GM12878 (cell line): ENCODE results near the gene FOXD2. TPM values are rescaled to one million over a fixed set of nuclear protein-coding genes. Genes with fewer than 3 reads are reported as not detected.

Experiments
- ATAC-seq: fragments of 200-7000 bp; cut with Tn5 transposase; 3 replicates; pipeline ENCODE4 v1.9.1; 2020; ENCODE audit warnings: mild to moderate bottlenecking, moderate library complexity
- BruUV-seq: library from RNA; stranded (reverse); fragments of 400-500 nt; replicated peaks from 2 replicates; lab custom pipeline; 2021; lab: Mats Ljungman, UMichigan
- CTCF ChIA-PET: fragments of 300-600 bp; sonication (Branson Sonifier 250); formaldehyde crosslinking; extraction: SDS; loops from one replicate; lab custom pipeline; 2021; ENCODE audit warnings: inconsistent platforms; lab: Yijun Ruan, JAX
- POLR2A ChIA-PET: fragments of 350-600 bp; formaldehyde crosslinking; extraction: SDS; loops from one replicate; lab custom pipeline; 2021; ENCODE audit warnings: inconsistent platforms; lab: Charles Lee
- RAD21 ChIA-PET: fragments of 300-600 bp; sonication (Branson Sonifier 250); formaldehyde crosslinking; loops from one replicate; lab custom pipeline; 2023; ENCODE audit warnings: antibody characterized with exemption; ENCODE audit not compliant: unreplicated experiment; lab: Charles Lee
- SMC1A ChIA-PET: fragments of 300-600 bp; sonication (Branson Sonifier 250); formaldehyde crosslinking; loops from one replicate; lab custom pipeline; 2023; ENCODE audit not compliant: unreplicated experiment, uncharacterized antibody; lab: Charles Lee
- DNase-seq: peaks from one replicate; pipeline ENCODE4 v3.0.0-alpha.2; 2011; ENCODE audit warnings: low read depth, low spot score
- FAIRE-seq: peaks from 3 replicates; lab custom pipeline; 2011; peaks lifted over from hg19 to GRCh38; lab: Jason Lieb, UNC
- H2AFZ ChIP-seq: 2 replicates; pipeline ENCODE4 v1.6.0; 2011; ENCODE audit warnings: low read depth, low read length, control low read depth; ENCODE audit not compliant: control insufficient read depth
- H3K27ac ChIP-seq: 2 replicates; pipeline ENCODE4 v1.5.1; 2011; ENCODE audit warnings: control low read depth; ENCODE audit not compliant: control insufficient read depth, insufficient read depth
- H3K27me3 ChIP-seq, 2 experiments: replicated peaks in 1 of 2; 2 replicates each; pipeline versions ENCODE4 v1.6.0 to v1.6.1; 2011; ENCODE audit warnings: low read length in 1 of 2; ENCODE audit not compliant: control insufficient read depth in 2 of 2, insufficient read depth in 2 of 2
- H3K36me3 ChIP-seq, 2 experiments: 2 replicates each; pipeline ENCODE4 v1.5.1; 2011; ENCODE audit warnings: low read length in 1 of 2; ENCODE audit not compliant: control insufficient read depth in 2 of 2, insufficient read depth in 2 of 2
- H3K4me1 ChIP-seq: 2 replicates; pipeline ENCODE4 v1.6.1; 2011; ENCODE audit warnings: mild to moderate bottlenecking, low read length, moderate library complexity, mixed read lengths; ENCODE audit not compliant: control insufficient read depth, insufficient read depth
- H3K4me2 ChIP-seq: 2 replicates; pipeline ENCODE4 v1.6.0; 2011; ENCODE audit warnings: control low read depth; ENCODE audit not compliant: control insufficient read depth, insufficient read depth
- H3K4me3 ChIP-seq: fragments of 200-600 bp; sonication (generic); 2 replicates; pipeline ENCODE4 v1.5.1; 2016
- H3K79me2 ChIP-seq: 2 replicates; pipeline ENCODE4 v1.6.0; 2011; ENCODE audit warnings: low read length; ENCODE audit not compliant: control insufficient read depth, insufficient read depth
- H3K9ac ChIP-seq: 2 replicates; pipeline ENCODE4 v1.8.0; 2011; ENCODE audit warnings: low read length, control low read depth, mixed read lengths; ENCODE audit not compliant: control insufficient read depth, insufficient read depth
- H3K9me3 ChIP-seq: replicated peaks from 3 replicates; pipeline ENCODE4 v1.5.1; 2011; ENCODE audit warnings: mild to moderate bottlenecking, low read length; ENCODE audit not compliant: control insufficient read depth, insufficient read depth
- H4K20me1 ChIP-seq: 2 replicates; pipeline ENCODE4 v1.6.0; 2011; ENCODE audit not compliant: control insufficient read depth, insufficient read depth
- ATF7 ChIP-seq: fragments of 450-650 bp; IDR thresholded peaks from 2 replicates; pipeline ENCODE4 v1.6.1; 2016; ENCODE audit warnings: low read depth, mild to moderate bottlenecking
- BHLHE40 ChIP-seq, 2 experiments: fragments of 450-650 bp in 1 of 2; IDR thresholded peaks; 2 replicates each; pipeline ENCODE4 v1.6.1; 2011 to 2017; ENCODE audit warnings: low read depth in 2 of 2, borderline replicate concordance in 1 of 2, improper control_type of control experiment in 1 of 2, low read length in 1 of 2, mild to moderate bottlenecking in 1 of 2
- EP300 ChIP-seq, 2 experiments: fragments of 150-350 bp in 1 of 2; IDR thresholded peaks; 2 replicates each; pipeline ENCODE4 v1.6.1; 2011 to 2012; ENCODE audit warnings: low read depth in 2 of 2, low read length in 2 of 2, borderline replicate concordance in 1 of 2, improper control_type of control experiment in 1 of 2, inconsistent platforms in 1 of 2; ENCODE audit not compliant: control insufficient read depth in 1 of 2
- ETV6 ChIP-seq, 2 experiments: fragments of 450-650 bp in 1 of 2; IDR thresholded peaks in 1 of 2; conservative IDR thresholded peaks in 1 of 2; 2 replicates each; pipeline ENCODE4 v1.6.1; 2014; ENCODE audit warnings: antibody characterized with exemption in 1 of 2, borderline replicate concordance in 1 of 2, low read depth in 1 of 2, mild to moderate bottlenecking in 1 of 2, moderate library complexity in 1 of 2
- HDAC2 ChIP-seq: fragments of 200-600 bp; sonication (generic); IDR thresholded peaks from 2 replicates; pipeline ENCODE4 v1.6.1; 2017
- HDGF ChIP-seq: fragments of 450-650 bp; IDR thresholded peaks from 2 replicates; pipeline ENCODE4 v1.6.1; 2016; ENCODE audit warnings: antibody characterized with exemption
- JUNB ChIP-seq: IDR thresholded peaks from 2 replicates; pipeline ENCODE4 v1.6.1; 2016; ENCODE audit warnings: antibody characterized with exemption, mild to moderate bottlenecking
- NR2C2 ChIP-seq: IDR thresholded peaks from 2 replicates; pipeline ENCODE4 v1.6.1; 2011; ENCODE audit warnings: borderline replicate concordance, low read depth; ENCODE audit not compliant: control insufficient read depth, insufficient read length
- PAX8 ChIP-seq: fragments of 450-650 bp; IDR thresholded peaks from 2 replicates; pipeline ENCODE4 v1.6.1; 2017; ENCODE audit warnings: mild to moderate bottlenecking, moderate library complexity
- POLR2AphosphoS5 ChIP-seq: IDR thresholded peaks from 2 replicates; pipeline ENCODE4 v1.6.1; 2011; ENCODE audit warnings: mild to moderate bottlenecking, low read length, inconsistent platforms
- RB1 ChIP-seq: fragments of 450-650 bp; formaldehyde crosslinking; IDR thresholded peaks from 2 replicates; pipeline ENCODE4 v1.6.1; 2017; ENCODE audit warnings: mild to moderate bottlenecking, borderline replicate concordance
- RBBP5 ChIP-seq: fragments of 200-600 bp; sonication (generic); conservative IDR thresholded peaks from 2 replicates; pipeline ENCODE4 v1.6.1; 2016
- RUNX3 ChIP-seq: IDR thresholded peaks from 2 replicates; pipeline ENCODE4 v1.6.1; 2012; ENCODE audit warnings: low read length, inconsistent platforms
- STAT1 ChIP-seq: fragments of 450-650 bp; conservative IDR thresholded peaks from 2 replicates; pipeline ENCODE4 v1.6.1; 2014; ENCODE audit warnings: antibody characterized with exemption, mild to moderate bottlenecking
- YY1 ChIP-seq: IDR thresholded peaks from 2 replicates; pipeline ENCODE4 v1.6.1; 2011; ENCODE audit warnings: low read depth, mild to moderate bottlenecking, low read length
- ZBED1 ChIP-seq: IDR thresholded peaks from 2 replicates; pipeline ENCODE4 v1.6.1; 2016; ENCODE audit warnings: borderline replicate concordance
- WGBS: methylation state at CpG from one replicate; pipeline ENCODE4 v1.1.6; 2016; ENCODE audit warnings: low lambda C conversion rate; ENCODE audit not compliant: insufficient replicate concordance, insufficient coverage; ENCODE audit errors: missing lambda C conversion rate; 5-methylcytosine and 5-hydroxymethylcytosine counted together
- in situ Hi-C: fragments of 300-500 bp; cut with MboI; formaldehyde crosslinking; loops from 9 replicates; pipeline ENCODE4 v1.14.3; 2018; ENCODE audit warnings: mixed read lengths
- intact Hi-C: fragments of 100-400 bp; cut with micrococcal nuclease; formaldehyde crosslinking; loops from one replicate; pipeline ENCODE4 v1.14.2; 2022; ENCODE audit not compliant: unreplicated experiment
- polyA plus RNA-seq, 11 experiments: library from polyadenylated mRNA; depleted of rRNA in 4 of 11; unstranded in 6 of 11; stranded (reverse) in 5 of 11; fragments of >200 nt; fragmentation: Nextera tagmentation in 4 of 11; fragmentation: Illumina TruSeq in 1 of 11; extraction: Ambion mirVana in 4 of 11; extraction: Trizol in 1 of 11; gene quantifications; 1 replicate in 1 of 11; 2 replicates in 10 of 11; pipeline versions ENCODE4 v1.2.1 to v1.2.3, GENCODE V29; 2011 to 2016; ENCODE audit warnings: inconsistent platforms in 2 of 11, missing spikeins in 2 of 11, low read depth in 1 of 11
- total RNA-seq, 4 experiments: library from RNA; depleted of rRNA in 3 of 4; stranded (reverse); fragments of >200 nt in 3 of 4; fragmentation: Illumina TruSeq in 1 of 4; extraction: Trizol in 1 of 4; gene quantifications; 2 replicates each; pipeline versions ENCODE4 v1.2.1 to v1.2.3, GENCODE V29; 2013 to 2021
- TF ChIP-seq, protein P1 (sequence below): fragments of 450-650 bp; IDR thresholded peaks from 2 replicates; pipeline ENCODE4 v1.6.1; 2017; ENCODE audit warnings: mild to moderate bottlenecking
- TF ChIP-seq, protein P2 (sequence below): fragments of 450-650 bp; IDR thresholded peaks from 2 replicates; pipeline ENCODE4 v1.6.1; 2016; ENCODE audit warnings: mild to moderate bottlenecking
- TF ChIP-seq, protein P3 (sequence below): fragments of 450-650 bp; IDR thresholded peaks from 2 replicates; pipeline ENCODE4 v1.6.1; 2017; ENCODE audit warnings: antibody characterized with exemption, mild to moderate bottlenecking, moderate library complexity
- TF ChIP-seq, protein P4 (sequence below): IDR thresholded peaks from 2 replicates; pipeline ENCODE4 v1.6.1; 2012; ENCODE audit warnings: low read depth, low read length, improper control_type of control experiment

Gene FOXD2
- total and polyA plus RNA-seq, 10 of the 15 experiments (the other 5 are each of a cell fraction or from before 2014, with no cell fraction given): under 0.01 to 0.27 (median 0.04) TPM; not detected in 1

DNA sequence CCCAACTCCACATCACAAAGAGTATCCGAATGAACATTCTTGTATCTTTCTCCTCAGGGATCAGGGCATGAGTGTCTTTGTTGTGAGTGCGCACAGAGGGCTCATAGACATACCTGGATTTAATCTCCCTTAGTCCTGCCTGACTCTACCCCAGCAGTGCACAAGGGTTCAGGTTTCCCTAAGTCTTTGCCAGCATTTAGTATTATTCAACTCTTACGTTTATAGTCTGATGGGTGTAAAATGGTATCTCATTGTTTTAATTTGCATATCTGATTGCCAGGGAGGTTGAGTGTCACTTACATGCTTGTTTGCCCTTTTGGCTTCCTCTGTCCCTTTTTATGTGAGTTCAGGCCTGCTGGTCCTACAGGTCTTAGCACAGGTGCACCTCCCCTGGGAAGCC is 49.5 kb downstream of the FOXD2 start:
- ATAC-seq: no peak
- DNase-seq: no peak
- intact Hi-C loops: no loop called here
- Histone ChIP-seq H3K4me3 (no peak overlapping the region), H3K79me2 (no peaks in the 10 kb centered on the region), H3K4me1 (no peaks in the 10 kb centered on the region), H2AFZ (no peak overlapping the region), H4K20me1 (no peaks in the 10 kb centered on the region), H3K27me3 (peaks cover 0 to 1% of the 10 kb centered on the region in 2 experiments; a peak in 2 of 4 replicates), H3K9me3 (no peaks in the 10 kb centered on the region), H3K4me2 (no peak overlapping the region), H3K9ac (no peak overlapping the region), H3K27ac (no peak overlapping the region), H3K36me3 (no peaks in the 10 kb centered on the region)
- CTCF ChIA-PET: no interaction called here
- in situ Hi-C loops: no loop called here
- SMC1A ChIA-PET: no interaction called here
- WGBS: 51% methylated on average over 3 of the region's 3 CpGs
- TF ChIP-seq RUNX3 (no peak), ZBED1 (no peak), NR2C2 (no peak), HDGF (no peak), PAX8 (no peak), YY1 (no peak), ATF7 (no peak), RB1 (no peak), POLR2AphosphoS5 (no peak), HDAC2 (no peak), STAT1 (no peak), ETV6 (conservative IDR thresholded peaks at IDR 0.05 in 1 of 2, IDR thresholded peaks at IDR 0.05 in 1 of 2; ENCODE audit: borderline replicate concordance in 1 of 2, low read depth in 1 of 2) (no peak), RBBP5 (no peak), EP300 (IDR thresholded peaks at IDR 0.05; ENCODE audit: borderline replicate concordance in 1 of 2, control insufficient read depth in 1 of 2, low read depth in 2 of 2, low read length in 2 of 2) (no peak), BHLHE40 (IDR thresholded peaks at IDR 0.05; ENCODE audit: borderline replicate concordance in 1 of 2, low read depth in 2 of 2, low read length in 1 of 2) (no peak), JUNB (no peak)
- TF ChIP-seq, protein P1, sequence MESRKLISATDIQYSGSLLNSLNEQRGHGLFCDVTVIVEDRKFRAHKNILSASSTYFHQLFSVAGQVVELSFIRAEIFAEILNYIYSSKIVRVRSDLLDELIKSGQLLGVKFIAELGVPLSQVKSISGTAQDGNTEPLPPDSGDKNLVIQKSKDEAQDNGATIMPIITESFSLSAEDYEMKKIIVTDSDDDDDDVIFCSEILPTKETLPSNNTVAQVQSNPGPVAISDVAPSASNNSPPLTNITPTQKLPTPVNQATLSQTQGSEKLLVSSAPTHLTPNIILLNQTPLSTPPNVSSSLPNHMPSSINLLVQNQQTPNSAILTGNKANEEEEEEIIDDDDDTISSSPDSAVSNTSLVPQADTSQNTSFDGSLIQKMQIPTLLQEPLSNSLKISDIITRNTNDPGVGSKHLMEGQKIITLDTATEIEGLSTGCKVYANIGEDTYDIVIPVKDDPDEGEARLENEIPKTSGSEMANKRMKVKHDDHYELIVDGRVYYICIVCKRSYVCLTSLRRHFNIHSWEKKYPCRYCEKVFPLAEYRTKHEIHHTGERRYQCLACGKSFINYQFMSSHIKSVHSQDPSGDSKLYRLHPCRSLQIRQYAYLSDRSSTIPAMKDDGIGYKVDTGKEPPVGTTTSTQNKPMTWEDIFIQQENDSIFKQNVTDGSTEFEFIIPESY: no peak
- TF ChIP-seq, protein P2, sequence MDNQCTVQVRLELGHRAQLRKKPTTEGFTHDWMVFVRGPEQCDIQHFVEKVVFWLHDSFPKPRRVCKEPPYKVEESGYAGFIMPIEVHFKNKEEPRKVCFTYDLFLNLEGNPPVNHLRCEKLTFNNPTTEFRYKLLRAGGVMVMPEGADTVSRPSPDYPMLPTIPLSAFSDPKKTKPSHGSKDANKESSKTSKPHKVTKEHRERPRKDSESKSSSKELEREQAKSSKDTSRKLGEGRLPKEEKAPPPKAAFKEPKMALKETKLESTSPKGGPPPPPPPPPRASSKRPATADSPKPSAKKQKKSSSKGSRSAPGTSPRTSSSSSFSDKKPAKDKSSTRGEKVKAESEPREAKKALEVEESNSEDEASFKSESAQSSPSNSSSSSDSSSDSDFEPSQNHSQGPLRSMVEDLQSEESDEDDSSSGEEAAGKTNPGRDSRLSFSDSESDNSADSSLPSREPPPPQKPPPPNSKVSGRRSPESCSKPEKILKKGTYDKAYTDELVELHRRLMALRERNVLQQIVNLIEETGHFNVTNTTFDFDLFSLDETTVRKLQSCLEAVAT: no peak
- TF ChIP-seq, protein P3, sequence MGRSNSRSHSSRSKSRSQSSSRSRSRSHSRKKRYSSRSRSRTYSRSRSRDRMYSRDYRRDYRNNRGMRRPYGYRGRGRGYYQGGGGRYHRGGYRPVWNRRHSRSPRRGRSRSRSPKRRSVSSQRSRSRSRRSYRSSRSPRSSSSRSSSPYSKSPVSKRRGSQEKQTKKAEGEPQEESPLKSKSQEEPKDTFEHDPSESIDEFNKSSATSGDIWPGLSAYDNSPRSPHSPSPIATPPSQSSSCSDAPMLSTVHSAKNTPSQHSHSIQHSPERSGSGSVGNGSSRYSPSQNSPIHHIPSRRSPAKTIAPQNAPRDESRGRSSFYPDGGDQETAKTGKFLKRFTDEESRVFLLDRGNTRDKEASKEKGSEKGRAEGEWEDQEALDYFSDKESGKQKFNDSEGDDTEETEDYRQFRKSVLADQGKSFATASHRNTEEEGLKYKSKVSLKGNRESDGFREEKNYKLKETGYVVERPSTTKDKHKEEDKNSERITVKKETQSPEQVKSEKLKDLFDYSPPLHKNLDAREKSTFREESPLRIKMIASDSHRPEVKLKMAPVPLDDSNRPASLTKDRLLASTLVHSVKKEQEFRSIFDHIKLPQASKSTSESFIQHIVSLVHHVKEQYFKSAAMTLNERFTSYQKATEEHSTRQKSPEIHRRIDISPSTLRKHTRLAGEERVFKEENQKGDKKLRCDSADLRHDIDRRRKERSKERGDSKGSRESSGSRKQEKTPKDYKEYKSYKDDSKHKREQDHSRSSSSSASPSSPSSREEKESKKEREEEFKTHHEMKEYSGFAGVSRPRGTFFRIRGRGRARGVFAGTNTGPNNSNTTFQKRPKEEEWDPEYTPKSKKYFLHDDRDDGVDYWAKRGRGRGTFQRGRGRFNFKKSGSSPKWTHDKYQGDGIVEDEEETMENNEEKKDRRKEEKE: no peak
- TF ChIP-seq, protein P4, sequence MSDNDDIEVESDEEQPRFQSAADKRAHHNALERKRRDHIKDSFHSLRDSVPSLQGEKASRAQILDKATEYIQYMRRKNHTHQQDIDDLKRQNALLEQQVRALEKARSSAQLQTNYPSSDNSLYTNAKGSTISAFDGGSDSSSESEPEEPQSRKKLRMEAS: no peak
- RAD21 ChIA-PET: no interaction called here
- BruUV-seq: no TSS peak
- POLR2A ChIA-PET: no interaction called here
- FAIRE-seq: no peak
